Measurements from ENCODE around the gene SDF2. TPM values are rescaled to one million over a fixed set of nuclear protein-coding genes. Genes with fewer than 3 reads are reported as not detected.

SDF2 gene
- total RNA-seq, 1 experiment from 2014 or later = 39.7 TPM

- Histone ChIP-seq H3K79me2 (ENCODE audit: low read length) (no peaks in the 10 kb centered on the region; the same call in 1 of the 2 replicates), H3K9me2 (replicated peaks; ENCODE audit: insufficient read depth, low read length) (no peaks in the 10 kb centered on the region), H2AFZ (ENCODE audit: low read length) (no peak overlapping the region), H3K9ac (ENCODE audit: low read length) (no peak overlapping the region), H3K4me1 (ENCODE audit: low read length) (no peaks in the 10 kb centered on the region), H4K20me1 (ENCODE audit: insufficient read depth, low read depth, low read length) (0 out of 2 replicates have a peak, but pooled peaks cover 7% of the 10 kb centered on the region), H3K27ac (ENCODE audit: low read length) (no peak overlapping the region), H3K4me3 (ENCODE audit: low read length) (no peak overlapping the region), H3K36me3 (ENCODE audit: insufficient read depth, low read length) (peaks cover 67% of the 10 kb centered on the region), H3K4me2 (ENCODE audit: low read depth, low read length, poor library complexity, severe bottlenecking) (no peak overlapping the region), H3K27me3 (ENCODE audit: low read length) (no peaks in the 10 kb centered on the region), H3K9me3 (ENCODE audit: low read length) (no peaks in the 10 kb centered on the region)
- DNase-seq = no peak
These were observed 27.3 kb upstream of the SDF2 start for GRCh38 chr17:28689011-28689410.

- H3K36me3 ChIP-seq (ENCODE audit: insufficient read depth, low read length) = peaks cover 64% of the 10 kb centered on the region
- H3K27ac ChIP-seq (ENCODE audit: low read length) = no peak overlapping the region
- H3K27me3 ChIP-seq (ENCODE audit: low read length) = no peaks in the 10 kb centered on the region
- H3K79me2 ChIP-seq (ENCODE audit: low read length) = no peaks in the 10 kb centered on the region; the same call in 1 of the 2 replicates
- H4K20me1 ChIP-seq (ENCODE audit: insufficient read depth, low read depth, low read length) = 0 out of 2 replicates have a peak, but pooled peaks cover 7% of the 10 kb centered on the region
- H2AFZ ChIP-seq (ENCODE audit: low read length) = no peak overlapping the region
- H3K9me2 ChIP-seq (replicated peaks; ENCODE audit: insufficient read depth, low read length) = no peaks in the 10 kb centered on the region
- no peaks in the 10 kb centered on the region for H3K9me3 ChIP-seq (ENCODE audit: low read length)
- H3K4me2 ChIP-seq (ENCODE audit: low read depth, low read length, poor library complexity, severe bottlenecking) = no peak overlapping the region
- no peak overlapping the region for H3K9ac ChIP-seq (ENCODE audit: low read length)
- H3K4me3 ChIP-seq (ENCODE audit: low read length) = no peak overlapping the region
- no peak for DNase-seq
- H3K4me1 ChIP-seq (ENCODE audit: low read length) = no peaks in the 10 kb centered on the region
These were observed 26.8 kb upstream of the SDF2 start for GRCh38 chr17:28688481-28688880.

- Histone ChIP-seq H3K4me2 (ENCODE audit: low read depth, low read length, poor library complexity, severe bottlenecking) (no peak overlapping the region), H3K36me3 (ENCODE audit: insufficient read depth, low read length) (peaks cover 83% of the 10 kb centered on the region), H3K9ac (ENCODE audit: low read length) (no peak overlapping the region), H3K27ac (ENCODE audit: low read length) (no peak overlapping the region), H3K9me2 (replicated peaks; ENCODE audit: insufficient read depth, low read length) (no peaks in the 10 kb centered on the region), H3K4me1 (ENCODE audit: low read length) (no peaks in the 10 kb centered on the region), H4K20me1 (ENCODE audit: insufficient read depth, low read depth, low read length) (0 out of 2 replicates have a peak, but pooled peaks cover 7% of the 10 kb centered on the region), H3K27me3 (ENCODE audit: low read length) (no peaks in the 10 kb centered on the region), H3K9me3 (ENCODE audit: low read length) (no peaks in the 10 kb centered on the region), H3K4me3 (ENCODE audit: low read length) (no peak overlapping the region), H3K79me2 (ENCODE audit: low read length) (no peaks in the 10 kb centered on the region; the same call in 1 of the 2 replicates), H2AFZ (ENCODE audit: low read length) (no peak overlapping the region)
- no peak for DNase-seq
These were observed 24.6 kb upstream of the SDF2 start for GRCh38 chr17:28686296-28686695.

- Histone ChIP-seq H3K9ac (ENCODE audit: low read length) (no peak overlapping the region), H2AFZ (ENCODE audit: low read length) (no peak overlapping the region), H3K4me1 (ENCODE audit: low read length) (no peaks in the 10 kb centered on the region), H4K20me1 (ENCODE audit: insufficient read depth, low read depth, low read length) (0 out of 2 replicates have a peak, but pooled peaks cover 7% of the 10 kb centered on the region), H3K4me3 (ENCODE audit: low read length) (no peak overlapping the region), H3K27me3 (ENCODE audit: low read length) (no peaks in the 10 kb centered on the region), H3K9me2 (replicated peaks; ENCODE audit: insufficient read depth, low read length) (no peaks in the 10 kb centered on the region), H3K27ac (ENCODE audit: low read length) (no peak overlapping the region), H3K9me3 (ENCODE audit: low read length) (no peaks in the 10 kb centered on the region), H3K79me2 (ENCODE audit: low read length) (no peaks in the 10 kb centered on the region; the same call in 1 of the 2 replicates), H3K36me3 (ENCODE audit: insufficient read depth, low read length) (peaks cover 83% of the 10 kb centered on the region), H3K4me2 (ENCODE audit: low read depth, low read length, poor library complexity, severe bottlenecking) (no peak overlapping the region)
- DNase-seq = no peak
These were observed 23.7 kb upstream of the SDF2 start for GRCh38 chr17:28685366-28685765.

- peaks cover 79% of the 10 kb centered on the region for H3K36me3 ChIP-seq (ENCODE audit: insufficient read depth, low read length)
- H3K9me2 ChIP-seq (replicated peaks; ENCODE audit: insufficient read depth, low read length) = no peaks in the 10 kb centered on the region
- H3K4me1 ChIP-seq (ENCODE audit: low read length) = no peaks in the 10 kb centered on the region
- no peak overlapping the region for H3K4me3 ChIP-seq (ENCODE audit: low read length)
- H3K9me3 ChIP-seq (ENCODE audit: low read length) = no peaks in the 10 kb centered on the region
- no peak for DNase-seq
- no peaks in the 10 kb centered on the region; the same call in 1 of the 2 replicates for H3K79me2 ChIP-seq (ENCODE audit: low read length)
- no peak overlapping the region for H3K4me2 ChIP-seq (ENCODE audit: low read depth, low read length, poor library complexity, severe bottlenecking)
- no peaks in the 10 kb centered on the region for H3K27me3 ChIP-seq (ENCODE audit: low read length)
- H3K9ac ChIP-seq (ENCODE audit: low read length) = no peak overlapping the region
- no peak overlapping the region for H2AFZ ChIP-seq (ENCODE audit: low read length)
- no peak overlapping the region for H3K27ac ChIP-seq (ENCODE audit: low read length)
- 0 out of 2 replicates have a peak, but pooled peaks cover 7% of the 10 kb centered on the region for H4K20me1 ChIP-seq (ENCODE audit: insufficient read depth, low read depth, low read length)
These were observed 23.3 kb upstream of the SDF2 start for GRCh38 chr17:28684963-28685362.

GRCh38 chr17:28682655-28683054 is 20.9 kb upstream of the SDF2 start:
- no peaks in the 10 kb centered on the region for H3K9me3 ChIP-seq (ENCODE audit: low read length)
- H3K79me2 ChIP-seq (ENCODE audit: low read length) = no peaks in the 10 kb centered on the region
- no peaks in the 10 kb centered on the region for H3K27me3 ChIP-seq (ENCODE audit: low read length)
- no peak overlapping the region for H2AFZ ChIP-seq (ENCODE audit: low read length)
- no peaks in the 10 kb centered on the region for H3K9me2 ChIP-seq (replicated peaks; ENCODE audit: insufficient read depth, low read length)
- H3K4me2 ChIP-seq (ENCODE audit: low read depth, low read length, poor library complexity, severe bottlenecking) = no peak overlapping the region
- no peak overlapping the region for H3K4me3 ChIP-seq (ENCODE audit: low read length)
- H3K36me3 ChIP-seq (ENCODE audit: insufficient read depth, low read length) = peaks cover 70% of the 10 kb centered on the region
- DNase-seq = no peak
- no peak overlapping the region for H3K27ac ChIP-seq (ENCODE audit: low read length)
- no peaks in the 10 kb centered on the region for H4K20me1 ChIP-seq (ENCODE audit: insufficient read depth, low read depth, low read length)
- no peaks in the 10 kb centered on the region for H3K4me1 ChIP-seq (ENCODE audit: low read length)
- H3K9ac ChIP-seq (ENCODE audit: low read length) = no peak overlapping the region

GRCh38 chr17:28675980-28676379 is 14.3 kb upstream of the SDF2 start:
- Histone ChIP-seq H3K36me3 (ENCODE audit: insufficient read depth, low read length) (peaks cover 70% of the 10 kb centered on the region), H3K27me3 (ENCODE audit: low read length) (no peaks in the 10 kb centered on the region), H3K4me1 (ENCODE audit: low read length) (no peaks in the 10 kb centered on the region), H3K4me3 (ENCODE audit: low read length) (no peak overlapping the region), H2AFZ (ENCODE audit: low read length) (no peak overlapping the region), H3K4me2 (ENCODE audit: low read depth, low read length, poor library complexity, severe bottlenecking) (no peak overlapping the region), H3K79me2 (ENCODE audit: low read length) (peaks cover 6% of the 10 kb centered on the region), H4K20me1 (ENCODE audit: insufficient read depth, low read depth, low read length) (no peaks in the 10 kb centered on the region), H3K9ac (ENCODE audit: low read length) (no peak overlapping the region), H3K27ac (ENCODE audit: low read length) (no peak overlapping the region), H3K9me3 (ENCODE audit: low read length) (no peaks in the 10 kb centered on the region), H3K9me2 (replicated peaks; ENCODE audit: insufficient read depth, low read length) (no peaks in the 10 kb centered on the region)
- DNase-seq = peak; percentile 71

GRCh38 chr17:28675490-28675889 is 13.8 kb upstream of the SDF2 start:
- no peaks in the 10 kb centered on the region for H4K20me1 ChIP-seq (ENCODE audit: insufficient read depth, low read depth, low read length)
- no peaks in the 10 kb centered on the region for H3K9me3 ChIP-seq (ENCODE audit: low read length)
- no peak for DNase-seq
- H2AFZ ChIP-seq (ENCODE audit: low read length) = no peak overlapping the region
- peaks cover 67% of the 10 kb centered on the region for H3K36me3 ChIP-seq (ENCODE audit: insufficient read depth, low read length)
- no peak overlapping the region for H3K27ac ChIP-seq (ENCODE audit: low read length)
- H3K9ac ChIP-seq (ENCODE audit: low read length) = no peak overlapping the region
- no peak overlapping the region for H3K4me3 ChIP-seq (ENCODE audit: low read length)
- H3K4me2 ChIP-seq (ENCODE audit: low read depth, low read length, poor library complexity, severe bottlenecking) = no peak overlapping the region
- H3K9me2 ChIP-seq (replicated peaks; ENCODE audit: insufficient read depth, low read length) = no peaks in the 10 kb centered on the region
- no peaks in the 10 kb centered on the region for H3K4me1 ChIP-seq (ENCODE audit: low read length)
- no peaks in the 10 kb centered on the region for H3K27me3 ChIP-seq (ENCODE audit: low read length)
- peaks cover 6% of the 10 kb centered on the region for H3K79me2 ChIP-seq (ENCODE audit: low read length)

Data from Karpas-422 (cell line).